Measurements from ENCODE around the gene MCC.

DNA sequence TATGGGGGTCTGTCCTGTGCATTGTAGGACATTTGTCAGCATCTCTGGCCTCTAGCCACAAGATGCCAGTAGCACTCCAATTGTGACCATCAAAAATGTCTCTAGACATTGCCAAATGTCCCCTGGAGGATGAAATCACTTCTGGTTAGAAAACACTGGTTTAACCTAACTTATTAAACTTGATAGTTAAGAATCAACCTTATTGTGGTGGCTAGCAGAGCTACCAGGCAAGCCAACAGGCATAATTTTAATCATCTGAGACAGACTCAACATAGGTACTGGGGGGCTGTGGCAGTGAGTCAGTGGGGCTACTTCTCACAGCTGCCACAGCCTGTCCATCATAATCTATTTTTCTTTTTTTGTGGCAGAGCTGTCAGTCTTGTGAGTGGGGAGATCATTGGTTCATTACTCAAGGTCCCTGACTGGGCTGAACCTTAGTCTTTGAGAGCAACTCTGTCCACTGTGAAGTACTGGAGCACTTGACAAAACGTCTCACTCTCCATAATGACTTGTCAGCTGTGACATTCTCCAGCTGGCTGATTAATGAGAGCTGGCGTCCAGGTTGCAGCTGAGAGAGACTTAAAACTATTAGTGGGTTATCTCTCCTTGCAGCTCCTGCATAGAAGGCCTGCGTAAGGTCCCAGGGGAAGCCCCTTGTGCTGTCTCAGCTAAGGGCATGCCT, 403.7 kb downstream of the MCC start:
- TF ChIP-seq, protein P1, sequence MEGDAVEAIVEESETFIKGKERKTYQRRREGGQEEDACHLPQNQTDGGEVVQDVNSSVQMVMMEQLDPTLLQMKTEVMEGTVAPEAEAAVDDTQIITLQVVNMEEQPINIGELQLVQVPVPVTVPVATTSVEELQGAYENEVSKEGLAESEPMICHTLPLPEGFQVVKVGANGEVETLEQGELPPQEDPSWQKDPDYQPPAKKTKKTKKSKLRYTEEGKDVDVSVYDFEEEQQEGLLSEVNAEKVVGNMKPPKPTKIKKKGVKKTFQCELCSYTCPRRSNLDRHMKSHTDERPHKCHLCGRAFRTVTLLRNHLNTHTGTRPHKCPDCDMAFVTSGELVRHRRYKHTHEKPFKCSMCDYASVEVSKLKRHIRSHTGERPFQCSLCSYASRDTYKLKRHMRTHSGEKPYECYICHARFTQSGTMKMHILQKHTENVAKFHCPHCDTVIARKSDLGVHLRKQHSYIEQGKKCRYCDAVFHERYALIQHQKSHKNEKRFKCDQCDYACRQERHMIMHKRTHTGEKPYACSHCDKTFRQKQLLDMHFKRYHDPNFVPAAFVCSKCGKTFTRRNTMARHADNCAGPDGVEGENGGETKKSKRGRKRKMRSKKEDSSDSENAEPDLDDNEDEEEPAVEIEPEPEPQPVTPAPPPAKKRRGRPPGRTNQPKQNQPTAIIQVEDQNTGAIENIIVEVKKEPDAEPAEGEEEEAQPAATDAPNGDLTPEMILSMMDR (IDR thresholded peaks at IDR 0.05): no peak
- no peak for TF ChIP-seq CREB1 (CRISPR knock-in tag; IDR thresholded peaks at IDR 0.05)
- no peak for TF ChIP-seq TEAD4 (CRISPR knock-in tag; IDR thresholded peaks at IDR 0.05)
- TF ChIP-seq NFATC4 (CRISPR knock-in tag; IDR thresholded peaks at IDR 0.05): no peak
- TF ChIP-seq, protein P2, sequence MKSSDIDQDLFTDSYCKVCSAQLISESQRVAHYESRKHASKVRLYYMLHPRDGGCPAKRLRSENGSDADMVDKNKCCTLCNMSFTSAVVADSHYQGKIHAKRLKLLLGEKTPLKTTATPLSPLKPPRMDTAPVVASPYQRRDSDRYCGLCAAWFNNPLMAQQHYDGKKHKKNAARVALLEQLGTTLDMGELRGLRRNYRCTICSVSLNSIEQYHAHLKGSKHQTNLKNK (CRISPR knock-in tag; IDR thresholded peaks at IDR 0.05): no peak
- TF ChIP-seq RELA (CRISPR knock-in tag; IDR thresholded peaks at IDR 0.05; ENCODE audit: borderline replicate concordance): no peak
- TF ChIP-seq, protein P3, sequence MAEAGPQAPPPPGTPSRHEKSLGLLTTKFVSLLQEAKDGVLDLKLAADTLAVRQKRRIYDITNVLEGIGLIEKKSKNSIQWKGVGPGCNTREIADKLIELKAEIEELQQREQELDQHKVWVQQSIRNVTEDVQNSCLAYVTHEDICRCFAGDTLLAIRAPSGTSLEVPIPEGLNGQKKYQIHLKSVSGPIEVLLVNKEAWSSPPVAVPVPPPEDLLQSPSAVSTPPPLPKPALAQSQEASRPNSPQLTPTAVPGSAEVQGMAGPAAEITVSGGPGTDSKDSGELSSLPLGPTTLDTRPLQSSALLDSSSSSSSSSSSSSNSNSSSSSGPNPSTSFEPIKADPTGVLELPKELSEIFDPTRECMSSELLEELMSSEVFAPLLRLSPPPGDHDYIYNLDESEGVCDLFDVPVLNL (CRISPR knock-in tag; IDR thresholded peaks at IDR 0.05; ENCODE audit: borderline replicate concordance, low read depth): no peak
- TF ChIP-seq, protein P4, sequence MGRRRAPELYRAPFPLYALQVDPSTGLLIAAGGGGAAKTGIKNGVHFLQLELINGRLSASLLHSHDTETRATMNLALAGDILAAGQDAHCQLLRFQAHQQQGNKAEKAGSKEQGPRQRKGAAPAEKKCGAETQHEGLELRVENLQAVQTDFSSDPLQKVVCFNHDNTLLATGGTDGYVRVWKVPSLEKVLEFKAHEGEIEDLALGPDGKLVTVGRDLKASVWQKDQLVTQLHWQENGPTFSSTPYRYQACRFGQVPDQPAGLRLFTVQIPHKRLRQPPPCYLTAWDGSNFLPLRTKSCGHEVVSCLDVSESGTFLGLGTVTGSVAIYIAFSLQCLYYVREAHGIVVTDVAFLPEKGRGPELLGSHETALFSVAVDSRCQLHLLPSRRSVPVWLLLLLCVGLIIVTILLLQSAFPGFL (CRISPR knock-in tag; IDR thresholded peaks at IDR 0.05; ENCODE audit: borderline replicate concordance): no peak
- TF ChIP-seq ZNF263 (CRISPR knock-in tag; IDR thresholded peaks at IDR 0.05; ENCODE audit: low read depth): no peak
- TF ChIP-seq, protein P5, sequence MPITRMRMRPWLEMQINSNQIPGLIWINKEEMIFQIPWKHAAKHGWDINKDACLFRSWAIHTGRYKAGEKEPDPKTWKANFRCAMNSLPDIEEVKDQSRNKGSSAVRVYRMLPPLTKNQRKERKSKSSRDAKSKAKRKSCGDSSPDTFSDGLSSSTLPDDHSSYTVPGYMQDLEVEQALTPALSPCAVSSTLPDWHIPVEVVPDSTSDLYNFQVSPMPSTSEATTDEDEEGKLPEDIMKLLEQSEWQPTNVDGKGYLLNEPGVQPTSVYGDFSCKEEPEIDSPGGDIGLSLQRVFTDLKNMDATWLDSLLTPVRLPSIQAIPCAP (CRISPR knock-in tag; IDR thresholded peaks at IDR 0.05): no peak
